Left hindlimb (tissue), 1 donor: ENCODE data around the gene INCENP.

Experiments
- DNase-seq: peaks from one replicate; pipeline ENCODE4 v3.0.0-alpha.2; 2018

The INCENP gene

DNA sequence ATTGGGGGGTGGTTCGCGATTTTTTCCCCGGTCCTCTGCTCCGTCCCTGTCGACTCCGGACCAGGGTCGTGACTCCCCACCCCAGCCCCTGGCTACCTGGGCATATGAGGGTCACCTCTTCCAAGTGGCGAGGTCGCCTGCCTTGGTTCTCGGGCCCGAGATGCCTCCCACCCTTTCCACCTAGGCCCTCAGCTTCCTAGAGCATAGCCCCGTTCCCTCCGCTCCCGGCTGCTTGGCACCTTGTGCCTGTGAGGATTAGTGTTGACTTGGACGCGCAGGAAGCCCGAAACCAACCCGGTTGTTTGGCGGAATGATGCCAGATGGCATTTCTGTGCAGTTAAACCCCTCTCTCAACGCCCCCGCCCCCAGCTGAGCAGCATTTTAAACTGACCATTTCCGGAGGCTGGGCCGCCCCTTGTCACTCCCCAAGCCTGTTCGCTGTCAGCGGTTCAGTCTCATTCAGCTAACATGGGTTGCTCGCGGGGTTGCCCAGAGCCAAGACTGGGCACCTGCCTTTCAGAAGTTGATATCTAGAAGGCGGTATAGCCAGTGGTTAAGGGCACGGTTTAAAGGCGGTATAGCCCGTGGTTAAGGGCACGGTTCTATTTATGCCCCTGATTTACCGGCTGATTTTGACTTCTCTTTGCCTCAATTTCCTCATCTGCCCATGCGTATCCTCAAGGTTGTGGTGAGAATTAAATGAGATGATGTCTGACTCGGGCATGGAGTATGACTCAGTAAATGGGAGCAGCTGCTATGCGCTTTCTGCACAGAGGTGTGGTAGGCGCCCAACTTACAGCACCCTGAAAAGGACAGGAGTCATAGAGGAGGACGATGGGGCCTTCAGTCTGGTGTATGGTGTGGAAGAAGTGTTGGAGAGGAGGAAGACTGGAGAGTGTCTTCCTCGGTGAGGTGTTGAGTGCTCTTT is 639 bp downstream of the INCENP start:
- peak; percentile 56 for DNase-seq

DNA sequence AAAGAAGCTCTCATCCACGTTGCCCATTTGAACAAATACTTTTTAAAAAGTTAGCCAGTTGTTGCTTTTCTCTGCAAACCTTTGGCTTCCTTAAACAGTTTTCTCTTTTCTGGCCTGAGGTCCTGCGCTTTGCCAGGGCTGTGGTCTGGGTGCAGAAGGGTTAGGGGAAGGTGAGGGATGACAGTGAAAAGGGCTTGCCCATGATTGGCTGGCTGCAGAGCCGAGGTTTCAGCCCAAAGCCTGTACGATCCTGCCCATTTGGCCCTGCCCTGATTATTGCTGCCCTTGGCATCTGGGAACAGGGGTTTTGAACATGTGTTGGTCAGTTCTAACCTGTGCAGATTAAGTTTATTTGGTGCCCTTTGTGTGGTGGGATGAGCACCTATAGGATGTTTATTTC is 1.5 kb downstream of the INCENP start:
- no peak for DNase-seq

DNA sequence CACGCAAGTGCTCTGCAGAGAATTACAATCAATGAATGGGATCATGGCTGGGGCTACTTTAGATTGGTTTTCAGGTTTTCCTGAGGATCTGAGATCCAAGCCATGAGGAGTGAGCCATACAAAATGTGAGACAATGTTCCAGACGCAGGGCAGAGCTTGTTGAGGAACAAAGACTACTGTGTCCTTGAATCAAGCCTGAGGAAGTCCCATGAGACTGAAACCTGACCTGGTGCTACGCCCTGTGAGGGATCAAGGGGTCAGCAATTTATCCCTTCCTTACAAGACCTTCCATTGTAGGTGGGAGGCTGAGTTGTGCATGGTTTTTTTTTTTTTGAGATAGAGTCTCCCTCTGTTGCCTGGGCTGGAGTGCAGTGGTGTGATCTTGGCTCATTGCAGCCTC is 2.1 kb downstream of the INCENP start:
- no peak for DNase-seq

DNA sequence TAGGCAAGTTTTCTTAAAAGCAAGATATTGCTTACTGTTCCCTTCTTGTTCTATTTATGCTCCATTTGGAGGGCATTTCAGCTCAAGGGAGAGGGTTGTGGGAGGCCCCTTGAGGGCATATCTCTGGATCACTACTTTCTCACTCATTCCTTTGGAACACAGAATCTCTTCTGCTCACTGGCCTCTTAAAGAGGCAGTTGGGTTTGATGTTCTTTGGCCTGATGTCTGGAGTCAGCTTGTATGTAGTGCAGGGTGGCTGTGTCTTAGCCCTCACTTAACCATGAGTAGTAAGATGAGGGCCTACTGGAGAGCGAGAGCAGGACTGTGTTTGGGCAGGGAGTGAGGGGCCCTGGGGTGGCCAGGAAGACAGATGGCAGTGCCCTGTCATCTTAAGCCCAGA is 3.6 kb downstream of the INCENP start:
- DNase-seq: no peak

DNA sequence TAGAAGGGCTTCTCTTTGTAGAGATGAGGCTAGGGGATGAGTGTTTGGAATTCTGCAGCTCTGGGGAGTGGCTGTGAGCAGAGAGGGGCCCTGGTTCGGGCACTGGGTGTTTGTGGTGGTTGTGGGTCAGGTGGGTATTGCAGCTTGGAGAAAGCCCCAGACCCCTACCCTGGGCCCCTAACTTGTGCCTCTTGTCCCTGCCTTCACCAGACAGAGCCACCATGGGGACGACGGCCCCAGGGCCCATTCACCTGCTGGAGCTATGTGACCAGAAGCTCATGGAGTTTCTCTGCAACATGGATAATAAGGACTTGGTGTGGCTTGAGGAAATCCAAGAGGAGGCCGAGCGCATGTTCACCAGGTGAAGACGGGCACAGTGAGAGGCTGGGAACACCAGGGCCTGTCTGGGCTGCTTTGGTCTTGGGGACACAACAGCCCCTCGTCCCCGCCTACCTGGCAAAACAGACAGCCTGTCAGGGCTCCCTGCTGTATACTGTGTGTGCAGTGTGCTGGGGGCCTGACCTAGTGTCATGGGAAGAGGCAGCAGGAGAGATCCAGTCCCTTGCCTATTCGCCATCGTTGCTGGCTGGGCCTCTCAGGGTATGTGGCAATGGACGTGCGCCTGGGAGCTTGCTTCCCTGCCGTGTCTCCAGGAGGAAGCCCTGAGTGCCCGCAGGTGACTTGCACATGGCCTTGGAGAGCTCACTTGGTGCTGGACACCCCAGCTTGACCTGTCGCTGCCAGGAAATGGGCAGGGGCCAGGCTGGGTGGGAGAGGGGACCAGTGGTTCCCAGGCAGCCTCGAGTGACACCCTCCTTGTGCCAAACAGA is 4.3 kb downstream of the INCENP start:
- DNase-seq: no peak

DNA sequence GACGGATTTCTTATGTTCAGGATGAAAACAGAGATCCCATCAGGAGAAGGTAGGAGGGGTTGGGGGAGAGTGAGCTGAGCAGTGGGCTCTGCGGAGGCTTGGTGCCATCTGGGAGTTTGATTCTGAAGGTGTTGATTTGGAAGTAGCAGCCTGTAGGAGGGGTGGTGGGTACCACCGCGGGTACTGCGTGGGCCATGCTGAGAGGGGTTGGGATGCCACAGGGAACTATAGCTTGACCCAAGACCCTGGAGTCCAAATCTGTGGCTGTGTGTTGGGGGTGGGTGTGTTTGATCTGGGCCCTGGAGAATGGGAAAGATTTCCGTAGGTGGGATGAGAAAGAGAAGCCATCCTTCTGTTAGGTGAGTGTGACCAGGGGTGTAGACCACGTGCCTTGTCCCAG is 5.0 kb downstream of the INCENP start:
- DNase-seq: no peak

DNA sequence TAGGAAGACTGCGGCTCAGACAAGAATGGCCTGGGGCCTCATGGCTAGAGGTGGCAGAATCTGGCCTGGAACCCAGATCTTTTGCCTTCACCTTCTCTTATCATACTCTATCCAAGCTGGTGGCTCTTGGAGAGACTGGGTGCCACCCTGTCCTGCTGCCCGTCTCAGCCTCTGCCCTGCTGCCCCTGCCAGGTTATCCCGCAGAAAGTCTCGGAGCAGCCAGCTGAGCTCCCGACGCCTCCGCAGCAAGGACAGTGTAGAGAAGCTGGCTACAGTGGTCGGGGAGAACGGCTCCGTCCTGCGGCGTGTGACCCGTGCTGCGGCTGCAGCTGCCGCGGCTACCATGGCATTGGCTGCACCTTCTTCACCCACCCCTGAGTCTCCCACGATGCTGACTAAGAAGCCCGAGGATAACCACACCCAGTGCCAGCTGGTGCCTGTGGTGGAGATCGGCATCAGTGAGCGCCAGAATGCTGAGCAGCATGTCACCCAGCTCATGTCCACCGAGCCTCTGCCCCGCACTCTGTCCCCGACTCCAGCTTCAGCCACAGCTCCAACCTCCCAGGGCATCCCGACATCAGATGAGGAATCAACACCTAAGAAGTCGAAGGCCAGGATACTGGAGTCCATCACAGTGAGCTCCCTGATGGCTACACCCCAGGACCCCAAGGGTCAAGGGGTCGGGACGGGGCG is 5.9 kb downstream of the INCENP start:
- no peak for DNase-seq

DNA sequence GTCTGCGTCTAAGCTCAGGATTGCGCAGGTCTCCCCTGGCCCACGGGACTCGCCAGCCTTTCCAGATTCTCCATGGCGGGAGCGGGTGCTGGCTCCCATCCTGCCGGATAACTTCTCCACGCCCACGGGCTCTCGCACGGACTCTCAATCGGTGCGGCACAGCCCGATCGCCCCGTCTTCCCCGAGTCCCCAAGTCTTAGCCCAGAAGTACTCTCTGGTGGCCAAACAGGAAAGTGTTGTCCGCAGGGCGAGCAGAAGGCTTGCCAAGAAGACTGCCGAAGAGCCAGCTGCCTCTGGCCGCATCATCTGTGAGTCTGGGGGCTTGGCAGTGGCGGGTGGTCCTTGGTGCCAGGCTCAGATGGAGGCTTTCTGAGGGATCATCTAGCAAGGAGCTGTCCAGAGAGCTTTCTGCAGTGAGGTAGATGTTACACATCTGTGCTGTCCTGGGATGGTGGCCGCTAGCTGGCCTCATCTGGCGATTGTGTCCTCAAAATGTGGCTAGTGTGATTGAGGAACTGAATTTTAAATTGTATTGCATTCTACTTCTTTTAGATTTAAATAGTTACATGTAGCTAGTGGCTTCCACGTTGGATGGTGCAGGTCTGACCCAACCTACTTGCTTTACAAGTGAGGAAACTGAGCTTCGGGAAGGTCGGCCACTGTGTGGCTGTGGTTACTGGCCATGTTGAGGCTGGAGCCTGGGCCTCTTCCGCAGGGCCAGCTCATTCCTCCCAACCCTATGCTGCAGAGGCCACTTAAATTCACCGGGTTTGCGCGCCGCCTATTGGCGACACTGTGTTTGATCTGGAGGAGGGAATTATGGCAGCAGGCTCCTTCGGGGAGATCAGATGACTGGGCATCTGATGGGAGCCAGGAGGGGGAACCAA is 6.7 kb downstream of the INCENP start:
- DNase-seq: no peak

DNA sequence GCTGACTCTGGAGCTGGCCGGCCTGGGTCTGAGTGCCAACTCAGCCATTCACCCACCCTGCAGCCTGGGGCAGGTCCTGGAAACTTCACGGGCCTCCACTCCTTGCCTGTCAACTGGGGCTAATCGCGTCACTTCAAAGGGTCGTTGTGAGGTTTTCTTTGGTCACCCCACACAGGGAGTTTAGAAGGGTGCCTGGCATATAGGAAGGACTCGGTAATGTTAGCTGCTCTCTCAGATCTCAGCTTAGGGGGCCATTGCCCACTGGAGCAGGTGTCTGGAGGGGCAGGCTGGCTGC is 7.3 kb downstream of the INCENP start:
- no peak for DNase-seq

DNA sequence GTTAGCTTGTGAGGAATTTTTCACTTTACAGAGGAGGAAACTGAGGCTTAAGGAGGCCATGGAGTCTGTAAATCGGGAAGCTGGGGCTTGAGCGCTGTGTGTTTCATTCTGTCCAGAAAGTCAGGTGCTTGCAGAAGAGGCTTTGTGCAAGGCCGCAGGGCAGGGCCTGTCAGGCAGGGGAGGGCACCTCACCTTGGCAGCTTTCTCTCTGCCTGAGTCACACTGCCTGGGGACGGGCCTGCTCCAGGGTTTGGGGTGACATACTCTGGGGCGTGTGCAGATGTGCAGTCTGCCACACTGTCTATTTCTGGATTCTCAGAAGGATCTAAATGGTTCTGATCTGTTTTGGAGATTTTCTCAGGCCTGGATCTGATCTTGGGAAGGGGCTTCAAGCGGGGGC is 8.4 kb downstream of the INCENP start:
- DNase-seq: no peak

DNA sequence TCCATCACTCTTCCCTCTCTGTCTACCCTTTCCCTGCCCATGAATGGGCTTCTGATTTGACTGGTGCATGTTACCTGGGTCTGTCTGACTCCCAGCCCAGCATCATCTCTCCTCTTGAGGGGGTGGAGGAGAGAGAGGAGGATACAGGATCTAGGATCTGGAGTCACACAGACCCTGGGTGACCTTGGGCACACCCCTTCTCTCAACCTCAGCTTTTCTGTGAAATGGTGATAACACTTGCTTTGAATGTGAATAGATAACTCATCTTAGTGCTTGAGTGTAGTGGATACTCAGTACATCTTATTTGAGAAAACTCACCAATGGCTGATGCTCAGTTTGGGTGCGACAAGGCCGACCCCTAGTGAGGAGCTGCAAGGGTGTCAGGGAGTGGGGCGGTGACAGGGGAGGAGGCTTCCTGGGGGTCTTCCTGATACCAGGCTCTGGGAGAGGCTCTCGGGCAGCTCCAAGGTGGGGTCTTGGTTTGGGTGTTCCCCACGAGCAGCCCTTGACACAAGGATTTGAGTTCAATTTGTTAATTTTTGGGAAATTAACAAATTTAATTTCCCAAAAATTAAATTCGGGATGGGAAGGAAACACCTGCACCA is 9.0 kb downstream of the INCENP start:
- DNase-seq: no peak

DNA sequence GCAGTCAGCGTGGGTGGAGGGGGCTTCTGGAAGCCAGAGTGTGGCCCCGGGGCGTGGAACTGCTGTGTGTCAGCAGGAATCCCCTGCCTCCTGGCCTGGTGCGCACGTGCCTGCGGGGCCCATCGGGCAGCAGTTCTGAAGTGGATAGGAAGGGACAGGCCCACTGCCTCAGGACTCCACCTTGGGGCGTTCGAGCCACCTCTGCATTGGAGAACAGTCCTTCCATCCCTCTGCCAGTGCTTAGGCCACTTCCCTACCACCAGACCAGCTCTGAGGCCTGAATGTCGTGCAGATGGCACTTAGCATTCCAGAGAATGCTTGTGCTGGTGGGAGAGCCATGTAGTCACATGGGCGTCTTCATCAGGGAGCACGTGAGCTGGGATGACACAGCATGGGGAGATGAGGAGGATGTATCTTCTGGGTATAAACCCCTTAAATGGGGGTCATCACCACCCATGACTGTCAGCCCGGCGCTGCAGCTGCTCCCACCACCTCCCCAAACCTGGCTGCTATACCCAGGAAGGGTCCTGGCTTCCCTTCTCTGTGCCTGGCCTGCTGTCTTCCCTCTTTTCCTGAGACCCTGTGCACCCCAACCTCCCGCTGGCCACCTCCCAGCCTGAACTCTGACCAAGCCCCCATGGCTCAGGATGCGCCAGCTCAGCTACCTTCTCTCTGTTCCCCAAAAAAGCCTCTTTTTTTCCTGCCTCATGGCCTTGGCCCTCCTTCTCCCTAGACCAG is 9.7 kb downstream of the INCENP start:
- no peak for DNase-seq

DNA sequence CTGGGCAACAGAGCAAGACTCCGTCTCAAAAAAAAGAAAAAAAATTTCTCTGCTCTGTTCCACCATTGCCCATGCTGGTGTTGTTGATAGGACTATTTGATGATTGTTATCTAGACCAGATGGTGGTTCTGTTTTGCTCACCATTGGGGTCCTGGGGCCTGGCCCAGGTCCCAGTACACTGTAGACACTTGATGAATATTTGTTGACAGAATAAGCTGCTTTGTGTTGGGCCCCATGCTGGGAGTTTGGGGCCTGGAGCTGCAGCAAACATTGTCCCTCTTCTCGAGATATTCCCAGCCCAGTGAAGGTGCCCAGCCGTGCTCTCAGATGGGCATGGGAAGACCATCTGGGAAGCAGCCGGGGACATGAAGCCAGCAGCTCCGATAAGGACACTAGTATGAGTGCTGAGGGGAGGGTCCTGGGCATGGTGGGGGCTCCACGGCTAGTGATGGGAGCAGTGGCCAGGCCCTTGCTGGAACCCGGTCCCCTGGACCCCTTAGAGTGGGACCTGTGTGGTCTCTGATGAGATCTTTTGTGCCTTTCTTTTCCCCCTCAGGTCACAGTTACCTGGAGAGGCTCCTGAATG is 13.6 kb downstream of the INCENP start:
- peak; percentile 15 for DNase-seq

DNA sequence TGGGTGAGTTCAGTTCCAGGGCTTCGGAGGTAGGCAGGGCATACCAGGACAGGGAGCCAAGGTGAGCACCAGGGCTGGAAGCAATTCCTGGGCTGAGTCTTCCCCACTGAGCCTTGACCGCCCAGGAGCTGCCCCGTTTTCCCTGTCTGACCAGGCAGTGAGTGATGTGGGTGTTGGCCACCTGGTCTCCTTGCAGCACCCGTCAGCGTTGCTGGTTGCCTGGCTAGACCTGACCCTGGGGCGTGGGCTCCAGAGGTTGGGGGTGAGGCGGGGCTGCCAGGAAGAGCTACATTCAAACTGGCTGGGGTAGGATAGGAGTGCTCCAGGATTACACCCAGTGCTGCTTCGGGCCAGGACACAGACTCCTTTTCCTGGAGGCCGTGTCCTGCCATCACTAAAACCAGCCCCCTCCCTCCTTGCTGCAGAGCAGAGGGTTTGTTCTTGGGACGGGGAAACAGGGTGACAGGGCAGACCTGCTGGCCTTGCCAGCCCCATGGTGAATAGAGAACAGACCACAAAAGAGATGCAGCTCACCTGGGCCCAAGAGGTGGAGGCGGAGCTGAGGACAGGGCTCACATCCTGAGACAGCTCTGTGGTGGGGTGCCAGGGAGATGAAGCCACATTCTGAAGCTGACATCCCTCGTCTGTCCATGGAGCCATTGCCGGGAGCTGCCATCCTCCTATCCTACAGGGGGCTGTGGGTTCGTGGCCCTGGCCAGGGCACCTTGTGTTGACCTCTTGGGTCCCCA is 14.2 kb downstream of the INCENP start:
- DNase-seq: peak; percentile 27

DNA sequence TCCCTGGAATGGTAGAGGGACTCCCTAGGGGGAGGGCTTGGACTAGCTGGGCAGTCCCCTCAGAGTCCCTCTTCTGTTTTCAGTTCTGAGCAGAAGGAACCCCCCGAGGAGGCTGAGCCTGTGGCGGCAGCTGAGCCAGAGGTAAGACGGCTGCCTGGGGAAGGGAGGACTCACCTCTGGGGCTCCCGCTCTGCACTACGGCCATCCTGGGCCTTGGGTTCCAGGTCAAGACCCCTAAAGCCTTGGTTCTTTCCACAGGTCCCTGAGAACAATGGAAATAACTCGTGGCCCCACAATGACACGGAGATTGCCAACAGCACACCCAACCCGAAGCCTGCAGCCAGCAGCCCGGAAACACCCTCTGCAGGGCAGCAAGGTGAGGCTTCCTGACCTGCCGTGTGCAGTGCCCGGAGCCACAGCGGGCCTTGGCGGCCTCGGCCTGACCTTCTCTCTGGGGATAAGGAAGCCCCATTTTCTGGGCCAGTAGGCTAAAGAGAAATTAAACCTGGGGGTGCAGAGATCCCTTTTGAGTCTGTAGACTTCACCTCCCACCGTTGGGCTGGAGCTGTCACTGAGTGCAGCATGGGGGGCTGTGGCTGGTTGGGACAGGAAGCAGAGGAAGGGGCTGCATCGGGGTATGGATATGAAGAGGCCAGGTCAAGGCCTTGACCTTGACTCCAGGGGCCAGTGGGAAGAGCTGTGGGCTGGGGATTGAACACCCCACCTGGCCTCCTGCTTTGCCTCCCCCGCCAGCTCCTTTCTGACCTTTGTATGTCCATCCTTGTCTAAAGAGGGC is 15.0 kb downstream of the INCENP start:
- DNase-seq: no peak

DNA sequence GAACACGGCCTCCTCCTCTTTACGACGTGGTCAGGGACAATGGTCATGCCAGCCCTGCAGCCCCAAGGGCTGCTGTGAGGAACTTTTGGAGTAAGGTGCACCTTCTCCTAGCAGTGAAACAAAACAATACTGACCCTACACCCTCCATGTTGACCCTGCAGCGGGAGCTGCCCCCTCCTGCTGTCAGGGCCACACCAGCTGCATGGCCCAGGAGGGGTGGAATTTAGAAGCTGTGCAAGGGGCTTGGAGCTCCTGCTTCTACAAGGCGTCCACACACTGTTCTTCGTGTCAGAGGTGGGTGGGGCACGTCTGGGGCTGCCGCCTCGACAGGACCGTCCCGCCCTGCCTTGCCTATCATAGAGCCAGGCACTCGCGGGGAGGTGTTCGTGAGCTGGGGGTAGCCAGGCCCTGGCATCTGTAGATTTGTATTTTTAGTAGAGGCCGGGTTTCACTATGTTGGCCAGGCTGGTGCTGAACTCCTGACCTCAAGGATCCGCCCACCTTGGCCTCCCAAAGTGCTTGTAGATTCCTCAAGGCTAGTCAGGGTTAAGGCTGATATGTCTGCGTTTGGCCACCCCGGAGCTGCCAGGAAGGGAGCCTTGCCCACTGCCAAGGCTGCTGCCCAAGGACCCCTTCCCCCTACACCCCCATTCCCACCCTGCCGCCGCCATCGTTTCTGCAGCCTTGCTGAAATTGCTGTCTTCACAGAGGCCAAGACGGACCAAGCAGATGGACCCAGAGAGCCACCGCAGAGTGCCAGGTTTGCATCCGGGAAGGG is 15.9 kb downstream of the INCENP start:
- no peak for DNase-seq

DNA sequence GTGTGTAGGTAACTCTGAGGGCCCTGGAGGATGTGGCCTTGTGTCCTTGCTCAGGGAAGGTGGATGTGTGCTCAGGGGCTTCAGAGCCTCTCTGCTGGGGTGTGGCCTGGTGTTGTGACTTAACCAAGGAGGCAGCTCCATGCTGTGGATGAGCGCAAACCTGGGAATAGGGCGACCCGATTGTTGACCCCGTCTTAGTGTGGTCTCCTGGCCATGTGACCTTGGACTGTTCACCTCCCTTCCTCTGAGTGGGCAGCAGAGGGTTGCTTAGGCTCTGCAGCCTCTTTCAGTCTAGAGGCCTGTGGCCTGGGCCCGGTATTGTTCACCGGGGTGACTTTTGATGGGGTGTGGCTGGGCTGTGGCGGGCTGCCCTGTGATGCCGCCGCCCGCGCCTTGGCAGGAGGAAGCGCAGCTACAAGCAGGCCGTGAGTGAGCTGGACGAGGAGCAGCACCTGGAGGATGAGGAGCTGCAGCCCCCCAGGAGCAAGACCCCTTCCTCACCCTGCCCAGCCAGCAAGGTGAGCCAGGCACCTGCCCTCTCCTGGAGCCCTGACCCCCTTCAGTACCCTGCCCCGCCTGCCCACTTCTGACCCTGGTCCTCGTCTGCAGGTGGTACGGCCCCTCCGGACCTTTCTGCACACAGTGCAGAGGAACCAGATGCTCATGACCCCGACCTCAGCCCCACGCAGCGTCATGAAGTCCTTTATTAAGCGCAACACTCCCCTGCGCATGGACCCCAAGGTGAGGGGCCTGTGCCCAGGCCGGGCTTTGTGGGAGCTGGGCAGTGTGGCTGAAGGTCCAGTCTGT is 16.7 kb downstream of the INCENP start:
- no peak for DNase-seq
